Adrenal gland (tissue), 12 donors: ENCODE results near the gene SNAPIN. TPM values are rescaled to one million over a fixed set of nuclear protein-coding genes. Genes with fewer than 3 reads are reported as not detected.

Experiments
- DNase-seq, 7 donors: peaks; one replicate each; pipeline ENCODE4 v3.0.0-alpha.2; 2019 to 2020
- H3K27ac ChIP-seq, 5 donors: fragments of 200-600 bp; sonication (generic) in 4 of 5; 1 replicate in 3 of 5; 2 replicates in 2 of 5; pipeline versions ENCODE4 v1.5.1 to v1.8.0; 2016 to 2020; ENCODE audit warnings: mild to moderate bottlenecking in 1 of 5
- H3K27me3 ChIP-seq: fragments of 200-600 bp; 2 replicates; pipeline ENCODE4 v1.8.0; 2021
- H3K36me3 ChIP-seq, 2 donors: fragments of 200-600 bp; replicated peaks in 1 of 2; 1 replicate in 1 of 2; 2 replicates in 1 of 2; pipeline versions ENCODE4 v1.5.1 to v1.8.0; 2018 to 2022
- H3K4me1 ChIP-seq, 2 donors: fragments of 200-600 bp; replicated peaks in 1 of 2; 1 replicate in 1 of 2; 2 replicates in 1 of 2; pipeline versions ENCODE4 v1.5.1 to v1.8.0; 2018 to 2021
- H3K4me3 ChIP-seq, 4 donors: fragments of 200-600 bp; sonication (generic) in 3 of 4; one replicate each; pipeline ENCODE4 v1.5.1; 2016 to 2018
- H3K9me3 ChIP-seq, 3 donors: fragments of 200-600 bp; sonication (generic) in 1 of 3; replicated peaks in 1 of 3; 1 replicate in 2 of 3; 2 replicates in 1 of 3; pipeline versions ENCODE4 v1.5.1 to v1.8.0; 2016 to 2021
- POLR2A ChIP-seq, 2 donors: fragments of 450-650 bp; IDR thresholded peaks; one replicate each; pipeline ENCODE4 v1.6.1; 2017; ENCODE audit warnings: antibody characterized with exemption in 2 of 2, mild to moderate bottlenecking in 2 of 2, moderate library complexity in 1 of 2
- WGBS, 4 donors: extraction: QIAGEN DNeasy Blood & Tissue Kit in 2 of 4; methylation state at CpG; one replicate each; pipeline versions ENCODE4 v1.1.5 to v1.1.7; 2013 to 2017; 5-methylcytosine and 5-hydroxymethylcytosine counted together
- intact Hi-C, 2 donors: fragments of 100-400 bp; cut with DNase I; formaldehyde crosslinking; loops; one replicate each; pipeline versions ENCODE4 v1.14.1 to v1.15.0; 2022 to 2023
- polyA plus RNA-seq, 3 donors: library from polyadenylated mRNA; stranded (reverse); fragments of 200-250 nt in 2 of 3; fragments of 350-450 nt in 1 of 3; fragmentation: Illumina TruSeq in 1 of 3; extraction: RNeasy Lipid Tissue Mini Kit (QIAGEN cat#74804) in 1 of 3; gene quantifications; one replicate each; pipeline ENCODE4 v1.2.3, GENCODE V29; 2013 to 2014
- total RNA-seq, 9 donors: library from RNA; depleted of rRNA in 4 of 9; stranded (reverse); fragments of >200 nt in 4 of 9; fragments of 120-200 nt in 1 of 9; fragmentation: NEBNext Ultra II Directional in 1 of 9; extraction: Animal tissue kit (Norgen Biotek cat#: 25700) in 1 of 9; gene quantifications; one replicate each; pipeline versions ENCODE4 v1.1.0 to v1.2.4, GENCODE V29; 2013 to 2023
- TF ChIP-seq, protein P1 (sequence below), 6 experiments: fragments of 450-650 bp in 4 of 6; fragments of 200-600 bp in 2 of 6; sonication (generic) in 1 of 6; IDR thresholded peaks; 1 replicate in 5 of 6; 2 replicates in 1 of 6; pipeline versions ENCODE4 v1.5.1 to v1.8.0; 2016 to 2021; ENCODE audit warnings: antibody characterized with exemption in 6 of 6, mild to moderate bottlenecking in 2 of 6, moderate library complexity in 1 of 6
- donor health status: healthy with polysubstance abuse.
- donor health status: Bipolar disorder and iron deficiency.
- donor health status: DM: yes; HTN: yes; CAD: no.
- donor health status: DM: no; HTN: no; CAD: no.
- donor health status: DM: no; HTN: no; CAD: no.
- donor health status: DM: yes; HTN: yes; CAD: no.

Gene SNAPIN
- total and polyA plus RNA-seq, 12 donors: 37.7 to 176 (median 70.1) TPM

- TF ChIP-seq POLR2A (IDR thresholded peaks at IDR 0.05): no peak
- TF ChIP-seq, protein P1, sequence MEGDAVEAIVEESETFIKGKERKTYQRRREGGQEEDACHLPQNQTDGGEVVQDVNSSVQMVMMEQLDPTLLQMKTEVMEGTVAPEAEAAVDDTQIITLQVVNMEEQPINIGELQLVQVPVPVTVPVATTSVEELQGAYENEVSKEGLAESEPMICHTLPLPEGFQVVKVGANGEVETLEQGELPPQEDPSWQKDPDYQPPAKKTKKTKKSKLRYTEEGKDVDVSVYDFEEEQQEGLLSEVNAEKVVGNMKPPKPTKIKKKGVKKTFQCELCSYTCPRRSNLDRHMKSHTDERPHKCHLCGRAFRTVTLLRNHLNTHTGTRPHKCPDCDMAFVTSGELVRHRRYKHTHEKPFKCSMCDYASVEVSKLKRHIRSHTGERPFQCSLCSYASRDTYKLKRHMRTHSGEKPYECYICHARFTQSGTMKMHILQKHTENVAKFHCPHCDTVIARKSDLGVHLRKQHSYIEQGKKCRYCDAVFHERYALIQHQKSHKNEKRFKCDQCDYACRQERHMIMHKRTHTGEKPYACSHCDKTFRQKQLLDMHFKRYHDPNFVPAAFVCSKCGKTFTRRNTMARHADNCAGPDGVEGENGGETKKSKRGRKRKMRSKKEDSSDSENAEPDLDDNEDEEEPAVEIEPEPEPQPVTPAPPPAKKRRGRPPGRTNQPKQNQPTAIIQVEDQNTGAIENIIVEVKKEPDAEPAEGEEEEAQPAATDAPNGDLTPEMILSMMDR (IDR thresholded peaks at IDR 0.05): no peak
- DNase-seq: no peak
- Histone ChIP-seq H3K27ac (no peak overlapping the region), H3K9me3 (no peaks in the 10 kb centered on the region), H3K27me3 (no peaks in the 10 kb centered on the region), H3K36me3 (peaks cover 0 to 83% of the 10 kb centered on the region in 2 donors), H3K4me3 (no peak overlapping the region), H3K4me1 (peaks cover 5 to 17% of the 10 kb centered on the region in 2 donors)
- WGBS, 4 donors: 89 to 92% (median 91%) methylated on average over 11 of the region's 11 CpGs
- intact Hi-C loops: no loop called here
Observed at GRCh38 chr1:153643100-153643499, 15.4 kb upstream of the SNAPIN start.

DNA sequence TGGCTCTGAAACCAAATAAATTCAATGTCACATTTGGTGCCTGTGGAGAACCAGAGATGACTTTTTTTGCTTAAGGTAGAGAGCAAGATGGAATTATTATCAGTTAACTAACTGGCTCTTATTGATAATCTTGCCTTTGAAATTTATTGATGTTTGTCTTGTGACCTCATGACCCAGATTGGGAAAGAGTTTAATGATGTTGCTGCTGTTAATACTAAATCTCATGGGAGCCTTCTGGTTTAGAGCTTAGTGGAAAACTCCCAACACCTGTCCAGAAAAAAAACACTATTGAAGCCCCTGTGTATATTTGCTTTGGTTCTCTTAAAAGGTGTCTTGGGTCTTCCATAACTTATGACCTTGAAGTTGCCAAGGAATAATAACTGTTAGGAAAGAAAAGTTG is 14.7 kb upstream of the SNAPIN start:
- TF ChIP-seq, protein P1 (IDR thresholded peaks at IDR 0.05): no peak
- TF ChIP-seq POLR2A (IDR thresholded peaks at IDR 0.05): no peak
- no peak for DNase-seq
- H3K27me3 ChIP-seq: no peaks in the 10 kb centered on the region
- peak overlapping the region in 1 of 5 donors; percentile 6 for H3K27ac ChIP-seq
- peaks cover 0 to 76% of the 10 kb centered on the region in 2 donors for H3K36me3 ChIP-seq
- intact Hi-C loops: no loop called here
- peaks cover 5 to 11% of the 10 kb centered on the region in 2 donors for H3K4me1 ChIP-seq
- H3K9me3 ChIP-seq: no peaks in the 10 kb centered on the region
- H3K4me3 ChIP-seq: no peak overlapping the region

GRCh38 chr1:153646672-153647345 is 11.7 kb upstream of the SNAPIN start:
- Histone ChIP-seq H3K27ac (peak overlapping the region in 1 of 5 donors; percentile 62), H3K4me1 (peaks cover 5 to 11% of the 10 kb centered on the region in 2 donors), H3K9me3 (no peaks in the 10 kb centered on the region), H3K4me3 (no peak overlapping the region), H3K36me3 (peaks cover 0 to 46% of the 10 kb centered on the region in 2 donors), H3K27me3 (no peaks in the 10 kb centered on the region)
- peak in 2 of 7 donors; percentile 32 to 50 for DNase-seq
- no peak for TF ChIP-seq POLR2A (IDR thresholded peaks at IDR 0.05)
- TF ChIP-seq, protein P1 (IDR thresholded peaks at IDR 0.05): no peak
- WGBS, 4 donors: 78 to 87% (median 84%) methylated on average over 5 of the region's 5 CpGs
- intact Hi-C loops: no loop called here

GRCh38 chr1:153647346-153647714 is 11.2 kb upstream of the SNAPIN start:
- WGBS, 4 donors: 49 to 80% (median 63%) methylated on average over 1 to 2 of the region's 2 CpGs
- no peak for DNase-seq
- no peaks in the 10 kb centered on the region for H3K27me3 ChIP-seq
- TF ChIP-seq, protein P1 (IDR thresholded peaks at IDR 0.05): no peak
- TF ChIP-seq POLR2A (IDR thresholded peaks at IDR 0.05): no peak
- peaks cover 5 to 11% of the 10 kb centered on the region in 2 donors for H3K4me1 ChIP-seq
- peaks cover 0 to 40% of the 10 kb centered on the region in 2 donors for H3K36me3 ChIP-seq
- H3K27ac ChIP-seq: peak overlapping the region in 1 of 5 donors; percentile 62
- no peak overlapping the region for H3K4me3 ChIP-seq
- intact Hi-C loops: no loop called here
- H3K9me3 ChIP-seq: no peaks in the 10 kb centered on the region
